ENCODE data around the gene GPR3.

GPR3 gene

GRCh38 chr1:27359822-27360158 is 32.6 kb upstream of the GPR3 start:
- Histone ChIP-seq H3K4me3 (ENCODE audit: insufficient read depth, low read length, poor library complexity, severe bottlenecking) (no peak overlapping the region), H3K27me3 (ENCODE audit: low read length) (no peaks in the 10 kb centered on the region), H3K9me2 (replicated peaks; ENCODE audit: insufficient read depth, low read length) (no peaks in the 10 kb centered on the region), H4K20me1 (ENCODE audit: low read depth, low read length) (no peaks in the 10 kb centered on the region), H3K36me3 (ENCODE audit: low read length) (no peaks in the 10 kb centered on the region), H3K79me2 (ENCODE audit: insufficient read depth, low read length) (no peaks in the 10 kb centered on the region), H3K4me2 (ENCODE audit: low read depth, low read length, poor library complexity, severe bottlenecking) (peak overlapping the region; percentile 27), H3K27ac (ENCODE audit: low read depth, low read length) (no peak overlapping the region), H2AFZ (ENCODE audit: low read depth, low read length, severe bottlenecking) (no peak overlapping the region), H3K9ac (ENCODE audit: low read length) (no peak overlapping the region), H3K9me3 (ENCODE audit: insufficient read depth, low read length) (no peaks in the 10 kb centered on the region), H3F3A (ENCODE audit: insufficient read depth) (no peaks in the 10 kb centered on the region)
- TF ChIP-seq EZH2phosphoT487 (conservative IDR thresholded peaks at IDR 0.05; ENCODE audit: low read length): no peak
- TF ChIP-seq CTCF (IDR thresholded peaks at IDR 0.05; ENCODE audit: insufficient read depth, low read length, poor library complexity, severe bottlenecking): no peak

GRCh38 chr1:27360159-27361043 is 32.0 kb upstream of the GPR3 start:
- Histone ChIP-seq H2AFZ (ENCODE audit: low read depth, low read length, severe bottlenecking) (no peak overlapping the region), H3K27me3 (ENCODE audit: low read length) (no peaks in the 10 kb centered on the region), H3K9ac (ENCODE audit: low read length) (no peak overlapping the region), H3K27ac (ENCODE audit: low read depth, low read length) (no peak overlapping the region), H4K20me1 (ENCODE audit: low read depth, low read length) (no peaks in the 10 kb centered on the region), H3K36me3 (ENCODE audit: low read length) (no peaks in the 10 kb centered on the region), H3K4me2 (ENCODE audit: low read depth, low read length, poor library complexity, severe bottlenecking) (peak overlapping the region; percentile 27), H3K79me2 (ENCODE audit: insufficient read depth, low read length) (no peaks in the 10 kb centered on the region), H3K9me3 (ENCODE audit: insufficient read depth, low read length) (no peaks in the 10 kb centered on the region), H3K4me3 (ENCODE audit: insufficient read depth, low read length, poor library complexity, severe bottlenecking) (no peak overlapping the region), H3F3A (ENCODE audit: insufficient read depth) (peaks cover 4% of the 10 kb centered on the region; the same call in 1 of the 2 replicates), H3K9me2 (replicated peaks; ENCODE audit: insufficient read depth, low read length) (no peaks in the 10 kb centered on the region)
- TF ChIP-seq CTCF (IDR thresholded peaks at IDR 0.05; ENCODE audit: insufficient read depth, low read length, poor library complexity, severe bottlenecking): no peak
- no peak for TF ChIP-seq EZH2phosphoT487 (conservative IDR thresholded peaks at IDR 0.05; ENCODE audit: low read length)

- no peaks in the 10 kb centered on the region for H3K27me3 ChIP-seq (ENCODE audit: low read length)
- H2AFZ ChIP-seq (ENCODE audit: low read depth, low read length, severe bottlenecking): no peak overlapping the region
- H3K9ac ChIP-seq (ENCODE audit: low read length): no peak overlapping the region
Measured at GRCh38 chr1:27361044-27361402, 31.4 kb upstream of the GPR3 start.

More at GRCh38 chr1:27361044-27361402, 31.4 kb upstream of the GPR3 start:
- Histone ChIP-seq H3K27ac (ENCODE audit: low read depth, low read length) (no peak overlapping the region), H3K9me2 (replicated peaks; ENCODE audit: insufficient read depth, low read length) (no peaks in the 10 kb centered on the region), H3K4me2 (ENCODE audit: low read depth, low read length, poor library complexity, severe bottlenecking) (no peak overlapping the region), H3K79me2 (ENCODE audit: insufficient read depth, low read length) (no peaks in the 10 kb centered on the region), H3F3A (ENCODE audit: insufficient read depth) (peaks cover 4% of the 10 kb centered on the region; the same call in 1 of the 2 replicates), H3K4me3 (ENCODE audit: insufficient read depth, low read length, poor library complexity, severe bottlenecking) (no peak overlapping the region), H3K9me3 (ENCODE audit: insufficient read depth, low read length) (no peaks in the 10 kb centered on the region), H4K20me1 (ENCODE audit: low read depth, low read length) (no peaks in the 10 kb centered on the region), H3K36me3 (ENCODE audit: low read length) (no peaks in the 10 kb centered on the region)
- TF ChIP-seq EZH2phosphoT487 (conservative IDR thresholded peaks at IDR 0.05; ENCODE audit: low read length) (no peak), CTCF (IDR thresholded peaks at IDR 0.05; ENCODE audit: insufficient read depth, low read length, poor library complexity, severe bottlenecking) (no peak)

Measured in SU-DHL-6 (cell line).